ENCODE measurements around the gene MED13L.

MED13L gene

GRCh38 chr12:116217045-116217735, 60.3 kb downstream of the MED13L start:
- no peak for DNase-seq (ENCODE audit: low read depth, low spot score)
- Histone ChIP-seq H3K4me3 (ENCODE audit: insufficient read length, low read depth) (no peak overlapping the region), H3K27me3 (ENCODE audit: insufficient read depth, insufficient read length) (no peaks in the 10 kb centered on the region), H3K9me3 (ENCODE audit: insufficient read depth, low read length) (no peaks in the 10 kb centered on the region), H3K9ac (ENCODE audit: insufficient read length, low read depth) (no peak overlapping the region), H3K4me1 (ENCODE audit: insufficient read depth, insufficient read length) (no peaks in the 10 kb centered on the region), H3K36me3 (ENCODE audit: insufficient read depth, insufficient read length, low read length) (no peaks in the 10 kb centered on the region)
- TF ChIP-seq SUZ12 (IDR thresholded peaks at IDR 0.05; ENCODE audit: extremely low read depth, insufficient read depth, insufficient read length) (no peak), ZNF274 (IDR thresholded peaks at IDR 0.05; ENCODE audit: low read depth, low read length) (no peak), YY1 (IDR thresholded peaks at IDR 0.05; ENCODE audit: insufficient read depth, insufficient read length) (no peak)

GRCh38 chr12:116216022-116216756, 61.3 kb downstream of the MED13L start:
- no peak for TF ChIP-seq ZNF274 (IDR thresholded peaks at IDR 0.05; ENCODE audit: low read depth, low read length)
- no peak for TF ChIP-seq YY1 (IDR thresholded peaks at IDR 0.05; ENCODE audit: insufficient read depth, insufficient read length)
- DNase-seq (ENCODE audit: low read depth, low spot score), result no peak

GRCh38 chr12:116215023-116215422, 62.5 kb downstream of the MED13L start:
- Histone ChIP-seq H3K27me3 (ENCODE audit: insufficient read depth, insufficient read length) (no peaks in the 10 kb centered on the region), H3K4me1 (ENCODE audit: insufficient read depth, insufficient read length) (no peaks in the 10 kb centered on the region), H3K36me3 (ENCODE audit: insufficient read depth, insufficient read length, low read length) (no peaks in the 10 kb centered on the region), H3K4me3 (ENCODE audit: insufficient read length, low read depth) (no peak overlapping the region), H3K9ac (ENCODE audit: insufficient read length, low read depth) (no peak overlapping the region), H3K9me3 (ENCODE audit: insufficient read depth, low read length) (no peaks in the 10 kb centered on the region)
- TF ChIP-seq SUZ12 (IDR thresholded peaks at IDR 0.05; ENCODE audit: extremely low read depth, insufficient read depth, insufficient read length) (no peak), ZNF274 (IDR thresholded peaks at IDR 0.05; ENCODE audit: low read depth, low read length) (no peak), YY1 (IDR thresholded peaks at IDR 0.05; ENCODE audit: insufficient read depth, insufficient read length) (no peak)
- DNase-seq (ENCODE audit: low read depth, low spot score), result no peak

More at GRCh38 chr12:116216022-116216756, 61.3 kb downstream of the MED13L start:
- Histone ChIP-seq H3K9ac (ENCODE audit: insufficient read length, low read depth) (no peak overlapping the region), H3K4me3 (ENCODE audit: insufficient read length, low read depth) (no peak overlapping the region), H3K4me1 (ENCODE audit: insufficient read depth, insufficient read length) (no peaks in the 10 kb centered on the region), H3K36me3 (ENCODE audit: insufficient read depth, insufficient read length, low read length) (no peaks in the 10 kb centered on the region), H3K27me3 (ENCODE audit: insufficient read depth, insufficient read length) (no peaks in the 10 kb centered on the region), H3K9me3 (ENCODE audit: insufficient read depth, low read length) (no peaks in the 10 kb centered on the region)

- H3K4me1 ChIP-seq (ENCODE audit: insufficient read depth, insufficient read length), result no peaks in the 10 kb centered on the region
- TF ChIP-seq ZNF274 (IDR thresholded peaks at IDR 0.05; ENCODE audit: low read depth, low read length) (no peak), SUZ12 (IDR thresholded peaks at IDR 0.05; ENCODE audit: extremely low read depth, insufficient read depth, insufficient read length) (no peak), YY1 (IDR thresholded peaks at IDR 0.05; ENCODE audit: insufficient read depth, insufficient read length) (no peak)
Measured at GRCh38 chr12:116213885-116214527, 63.5 kb downstream of the MED13L start.

GRCh38 chr12:116213014-116213413, 64.5 kb downstream of the MED13L start:
- Histone ChIP-seq H3K27me3 (ENCODE audit: insufficient read depth, insufficient read length) (no peaks in the 10 kb centered on the region), H3K9ac (ENCODE audit: insufficient read length, low read depth) (no peak overlapping the region), H3K4me1 (ENCODE audit: insufficient read depth, insufficient read length) (no peaks in the 10 kb centered on the region), H3K4me3 (ENCODE audit: insufficient read length, low read depth) (no peak overlapping the region), H3K36me3 (ENCODE audit: insufficient read depth, insufficient read length, low read length) (no peaks in the 10 kb centered on the region), H3K9me3 (ENCODE audit: insufficient read depth, low read length) (no peaks in the 10 kb centered on the region)
- TF ChIP-seq YY1 (IDR thresholded peaks at IDR 0.05; ENCODE audit: insufficient read depth, insufficient read length) (no peak), SUZ12 (IDR thresholded peaks at IDR 0.05; ENCODE audit: extremely low read depth, insufficient read depth, insufficient read length) (no peak), ZNF274 (IDR thresholded peaks at IDR 0.05; ENCODE audit: low read depth, low read length) (no peak)
- DNase-seq (ENCODE audit: low read depth, low spot score), result no peak

More at GRCh38 chr12:116213885-116214527, 63.5 kb downstream of the MED13L start:
- Histone ChIP-seq H3K27me3 (ENCODE audit: insufficient read depth, insufficient read length) (no peaks in the 10 kb centered on the region), H3K9me3 (ENCODE audit: insufficient read depth, low read length) (no peaks in the 10 kb centered on the region), H3K9ac (ENCODE audit: insufficient read length, low read depth) (no peak overlapping the region), H3K36me3 (ENCODE audit: insufficient read depth, insufficient read length, low read length) (no peaks in the 10 kb centered on the region), H3K4me3 (ENCODE audit: insufficient read length, low read depth) (no peak overlapping the region)
- no peak for DNase-seq (ENCODE audit: low read depth, low spot score)

- TF ChIP-seq YY1 (IDR thresholded peaks at IDR 0.05; ENCODE audit: insufficient read depth, insufficient read length), result no peak
- no peak for TF ChIP-seq ZNF274 (IDR thresholded peaks at IDR 0.05; ENCODE audit: low read depth, low read length)
- TF ChIP-seq SUZ12 (IDR thresholded peaks at IDR 0.05; ENCODE audit: extremely low read depth, insufficient read depth, insufficient read length), result no peak
- no peaks in the 10 kb centered on the region for H3K4me1 ChIP-seq (ENCODE audit: insufficient read depth, insufficient read length)
- no peak overlapping the region for H3K4me3 ChIP-seq (ENCODE audit: insufficient read length, low read depth)
- no peaks in the 10 kb centered on the region for H3K27me3 ChIP-seq (ENCODE audit: insufficient read depth, insufficient read length)
- H3K9me3 ChIP-seq (ENCODE audit: insufficient read depth, low read length), result no peaks in the 10 kb centered on the region
- DNase-seq (ENCODE audit: low read depth, low spot score), result no peak
- no peak overlapping the region for H3K9ac ChIP-seq (ENCODE audit: insufficient read length, low read depth)
- H3K36me3 ChIP-seq (ENCODE audit: insufficient read depth, insufficient read length, low read length), result no peaks in the 10 kb centered on the region
Measured at GRCh38 chr12:116210762-116211161, 66.7 kb downstream of the MED13L start.

- no peaks in the 10 kb centered on the region for H3K27me3 ChIP-seq (ENCODE audit: insufficient read depth, insufficient read length)
- no peaks in the 10 kb centered on the region for H3K36me3 ChIP-seq (ENCODE audit: insufficient read depth, insufficient read length, low read length)
- no peak overlapping the region for H3K4me3 ChIP-seq (ENCODE audit: insufficient read length, low read depth)
- no peaks in the 10 kb centered on the region for H3K4me1 ChIP-seq (ENCODE audit: insufficient read depth, insufficient read length)
- no peaks in the 10 kb centered on the region for H3K9me3 ChIP-seq (ENCODE audit: insufficient read depth, low read length)
- no peak for TF ChIP-seq YY1 (IDR thresholded peaks at IDR 0.05; ENCODE audit: insufficient read depth, insufficient read length)
- no peak for TF ChIP-seq ZNF274 (IDR thresholded peaks at IDR 0.05; ENCODE audit: low read depth, low read length)
- TF ChIP-seq SUZ12 (IDR thresholded peaks at IDR 0.05; ENCODE audit: extremely low read depth, insufficient read depth, insufficient read length), result no peak
- no peak for DNase-seq (ENCODE audit: low read depth, low spot score)
- H3K9ac ChIP-seq (ENCODE audit: insufficient read length, low read depth), result no peak overlapping the region
Measured at GRCh38 chr12:116210131-116210530, 67.4 kb downstream of the MED13L start.

Data from NT2/D1 (cell line).